ENCODE measurements around the gene SLC27A2.
"Not testable (repeated sequence)": the region's sequence is repeated elsewhere in the genome, so short reads cannot be mapped to it uniquely, and the experiment has no call there.

The SLC27A2 gene

GRCh38 chr15:50181969-50182218 lies at the start of gene SLC27A2:
Gene SLC27A2 (plus strand): TSS chr15:50182196. CDS start chr15:50182428, 232 bp downstream.
- DNase-seq (ENCODE audit: low spot score): no peak

GRCh38 chr15:50132251-50132984 lies 49.6 kb upstream of the SLC27A2 start:
- DNase-seq (ENCODE audit: low spot score): not testable (repeated sequence)

- DNase-seq (ENCODE audit: low spot score): no peak
Measured at GRCh38 chr15:50134524-50135024, 47.4 kb upstream of the SLC27A2 start.

GRCh38 chr15:50135031-50135551 lies 46.9 kb upstream of the SLC27A2 start:
- DNase-seq (ENCODE audit: low spot score): no peak

- DNase-seq (ENCODE audit: low spot score): peak; percentile 48
Measured at GRCh38 chr15:50137330-50137761, 44.6 kb upstream of the SLC27A2 start.

- DNase-seq (ENCODE audit: low spot score): no peak
Measured at GRCh38 chr15:50137893-50138292, 44.1 kb upstream of the SLC27A2 start.

- DNase-seq (ENCODE audit: low spot score): no peak
Measured at GRCh38 chr15:50138391-50138790, 43.6 kb upstream of the SLC27A2 start.

- no peak for DNase-seq (ENCODE audit: low spot score)
Measured at GRCh38 chr15:50140098-50140497, 41.9 kb upstream of the SLC27A2 start.

- no peak for DNase-seq (ENCODE audit: low spot score)
Measured at GRCh38 chr15:50140983-50141382, 41.0 kb upstream of the SLC27A2 start.

GRCh38 chr15:50141856-50142255 lies 40.1 kb upstream of the SLC27A2 start:
- DNase-seq (ENCODE audit: low spot score): no peak

GRCh38 chr15:50143255-50143860 lies 38.6 kb upstream of the SLC27A2 start:
- DNase-seq (ENCODE audit: low spot score): no peak

- no peak for DNase-seq (ENCODE audit: low spot score)
Measured at GRCh38 chr15:50144341-50145120, 37.5 kb upstream of the SLC27A2 start.

- peak; percentile 54 for DNase-seq (ENCODE audit: low spot score)
Measured at GRCh38 chr15:50145451-50145872, 36.5 kb upstream of the SLC27A2 start.

GRCh38 chr15:50146632-50147031 lies 35.4 kb upstream of the SLC27A2 start:
- DNase-seq (ENCODE audit: low spot score): no peak

- no peak for DNase-seq (ENCODE audit: low spot score)
Measured at GRCh38 chr15:50148362-50148963, 33.5 kb upstream of the SLC27A2 start.

- DNase-seq (ENCODE audit: low spot score): no peak
Measured at GRCh38 chr15:50149090-50149489, 32.9 kb upstream of the SLC27A2 start.

GRCh38 chr15:50150349-50150748 lies 31.6 kb upstream of the SLC27A2 start:
- DNase-seq (ENCODE audit: low spot score): no peak

GRCh38 chr15:50150851-50151250 lies 31.1 kb upstream of the SLC27A2 start:
- DNase-seq (ENCODE audit: low spot score): no peak

- no peak for DNase-seq (ENCODE audit: low spot score)
Measured at GRCh38 chr15:50151476-50151875, 30.5 kb upstream of the SLC27A2 start.

GRCh38 chr15:50158236-50158635 lies 23.8 kb upstream of the SLC27A2 start:
- DNase-seq (ENCODE audit: low spot score): not testable (repeated sequence)

- no peak for DNase-seq (ENCODE audit: low spot score)
Measured at GRCh38 chr15:50162969-50163718, 18.9 kb upstream of the SLC27A2 start.

Data from hepatic stellate cell (primary cell).